Measurements from ENCODE around the gene IMMP1L.

IMMP1L gene

DNA sequence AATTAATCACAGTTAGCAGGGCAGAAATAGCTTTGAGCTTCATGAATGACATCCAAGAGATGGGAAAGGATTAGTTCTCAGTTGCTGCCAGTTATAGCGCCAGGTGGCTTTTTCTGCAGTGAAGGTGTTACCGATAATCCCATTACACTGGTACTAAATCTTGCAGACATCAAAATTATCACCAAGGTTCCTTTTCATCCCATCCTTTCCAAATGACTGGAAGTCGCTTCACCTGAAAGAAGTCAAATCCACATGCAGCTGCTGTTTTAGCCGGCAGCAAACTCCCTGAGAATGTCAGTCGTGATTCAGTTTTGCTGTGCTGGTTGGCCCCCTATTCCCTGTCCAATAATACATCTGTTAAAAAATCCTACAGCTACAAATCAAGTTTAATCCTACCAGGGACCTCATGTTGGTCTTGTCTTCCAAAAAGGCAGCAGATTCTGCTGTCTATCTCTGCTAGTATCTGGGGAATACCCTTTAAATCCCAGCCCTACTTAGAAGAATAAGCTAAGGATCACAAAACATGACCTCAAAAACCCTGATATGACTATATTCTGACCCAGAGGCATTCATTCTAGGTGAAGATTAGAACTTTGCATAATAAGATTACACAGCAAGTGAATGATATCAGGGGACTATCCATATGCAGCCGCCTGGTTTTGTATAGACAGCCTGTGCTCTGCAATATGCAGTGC is 31.7 kb downstream of the IMMP1L start:
- Histone ChIP-seq H3K4me1 (ENCODE audit: control insufficient read depth, insufficient read depth, low read length) (no peaks in the 10 kb centered on the region), H3K4me3 (ENCODE audit: low read length in 2 of 2) (no peak overlapping the region), H3K36me3 (ENCODE audit: control insufficient read depth in 2 of 2, insufficient read depth in 2 of 2, low read length in 2 of 2) (no peaks in the 10 kb centered on the region), H3K27ac (ENCODE audit: low read length) (no peak overlapping the region), H3K9ac (ENCODE audit: low read length in 2 of 2) (no peak overlapping the region), H3K9me3 (ENCODE audit: control insufficient read depth in 2 of 2, low read length in 2 of 2) (no peaks in the 10 kb centered on the region), H3K27me3 (ENCODE audit: control insufficient read depth in 1 of 2, insufficient read depth in 2 of 2, low read length in 2 of 2) (no peaks in the 10 kb centered on the region)

DNA sequence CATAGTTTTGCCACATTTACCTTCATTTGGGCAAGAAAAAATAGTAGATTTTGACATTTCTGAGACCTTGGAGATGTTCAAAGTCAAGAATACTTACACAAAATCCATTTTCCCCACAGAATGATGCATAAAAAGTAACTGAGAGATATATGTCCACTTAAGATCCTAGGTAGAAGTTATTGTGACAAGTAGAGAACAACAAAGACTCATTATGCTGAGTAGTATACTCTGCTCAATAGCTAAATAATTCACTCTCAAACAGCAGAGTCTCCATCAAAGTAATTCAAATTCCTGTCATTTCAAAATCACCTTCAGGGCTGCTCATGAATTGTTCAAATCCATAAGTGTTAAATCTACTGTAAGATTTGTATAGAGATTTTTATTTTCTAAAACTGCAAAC is 35.3 kb downstream of the IMMP1L start:
- no peaks in the 10 kb centered on the region for H3K9me3 ChIP-seq (ENCODE audit: control insufficient read depth in 2 of 2, low read length in 2 of 2)
- no peaks in the 10 kb centered on the region for H3K4me1 ChIP-seq (ENCODE audit: control insufficient read depth, insufficient read depth, low read length)
- H3K27me3 ChIP-seq (ENCODE audit: control insufficient read depth in 1 of 2, insufficient read depth in 2 of 2, low read length in 2 of 2) = no peaks in the 10 kb centered on the region
- no peak overlapping the region for H3K4me3 ChIP-seq (ENCODE audit: low read length in 2 of 2)
- H3K27ac ChIP-seq (ENCODE audit: low read length) = no peak overlapping the region
- H3K9ac ChIP-seq (ENCODE audit: low read length in 2 of 2) = no peak overlapping the region
- peaks cover 0 to 5% of the 10 kb centered on the region in 2 donors for H3K36me3 ChIP-seq (ENCODE audit: control insufficient read depth in 2 of 2, insufficient read depth in 2 of 2, low read length in 2 of 2)

DNA sequence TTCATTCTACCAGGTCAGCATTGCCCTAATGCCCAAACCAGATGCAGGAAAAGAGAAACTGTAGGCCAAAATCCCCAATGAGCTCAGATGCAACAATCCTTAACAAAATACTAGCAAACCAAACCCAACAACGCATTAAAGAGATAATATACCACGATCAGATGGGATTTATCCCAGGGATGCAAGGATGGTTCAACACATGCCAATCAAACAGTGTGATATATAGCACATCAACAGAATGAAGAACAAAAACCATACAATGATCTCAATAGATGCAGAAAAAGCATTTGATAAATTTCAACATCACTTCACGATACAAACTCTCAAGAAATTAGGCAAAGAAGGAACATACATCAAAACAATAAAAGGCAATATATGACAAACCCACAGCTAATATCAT is 45.0 kb downstream of the IMMP1L start:
- no peaks in the 10 kb centered on the region for H3K36me3 ChIP-seq (ENCODE audit: control insufficient read depth in 2 of 2, insufficient read depth in 2 of 2, low read length in 2 of 2)
- H3K27ac ChIP-seq (ENCODE audit: low read length) = no peak overlapping the region
- no peaks in the 10 kb centered on the region for H3K9me3 ChIP-seq (ENCODE audit: control insufficient read depth in 2 of 2, low read length in 2 of 2)
- no peak overlapping the region for H3K9ac ChIP-seq (ENCODE audit: low read length in 2 of 2)
- H3K4me1 ChIP-seq (ENCODE audit: control insufficient read depth, insufficient read depth, low read length) = no peaks in the 10 kb centered on the region
- no peak overlapping the region for H3K4me3 ChIP-seq (ENCODE audit: low read length in 2 of 2)
- H3K27me3 ChIP-seq (ENCODE audit: control insufficient read depth in 1 of 2, insufficient read depth in 2 of 2, low read length in 2 of 2) = no peaks in the 10 kb centered on the region

DNA sequence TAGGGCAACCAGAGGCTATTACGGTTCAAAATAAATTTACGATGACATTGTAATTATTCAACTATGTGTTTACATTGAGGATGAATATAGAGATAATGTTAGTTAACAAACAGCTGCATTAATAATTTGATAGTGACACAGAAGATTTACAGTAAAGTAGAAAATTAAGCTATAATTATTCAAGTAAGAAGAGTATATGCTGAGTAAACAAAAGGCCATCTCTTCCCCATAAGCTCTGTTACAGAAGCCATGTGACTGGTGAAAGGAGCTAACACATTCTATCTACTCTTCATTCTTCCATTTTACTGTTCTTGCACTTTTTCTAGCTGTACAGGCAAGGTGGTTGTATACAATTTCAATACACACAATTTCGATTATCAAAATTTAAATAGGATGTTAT is 54.2 kb downstream of the IMMP1L start:
- no peak overlapping the region for H3K9ac ChIP-seq (ENCODE audit: low read length in 2 of 2)
- H3K4me3 ChIP-seq (ENCODE audit: low read length in 2 of 2) = no peak overlapping the region
- H3K36me3 ChIP-seq (ENCODE audit: control insufficient read depth in 2 of 2, insufficient read depth in 2 of 2, low read length in 2 of 2) = no peaks in the 10 kb centered on the region
- H3K27me3 ChIP-seq (ENCODE audit: control insufficient read depth in 1 of 2, insufficient read depth in 2 of 2, low read length in 2 of 2) = no peaks in the 10 kb centered on the region
- H3K4me1 ChIP-seq (ENCODE audit: control insufficient read depth, insufficient read depth, low read length) = no peaks in the 10 kb centered on the region
- no peak overlapping the region for H3K27ac ChIP-seq (ENCODE audit: low read length)
- H3K9me3 ChIP-seq (ENCODE audit: control insufficient read depth in 2 of 2, low read length in 2 of 2) = no peaks in the 10 kb centered on the region

DNA sequence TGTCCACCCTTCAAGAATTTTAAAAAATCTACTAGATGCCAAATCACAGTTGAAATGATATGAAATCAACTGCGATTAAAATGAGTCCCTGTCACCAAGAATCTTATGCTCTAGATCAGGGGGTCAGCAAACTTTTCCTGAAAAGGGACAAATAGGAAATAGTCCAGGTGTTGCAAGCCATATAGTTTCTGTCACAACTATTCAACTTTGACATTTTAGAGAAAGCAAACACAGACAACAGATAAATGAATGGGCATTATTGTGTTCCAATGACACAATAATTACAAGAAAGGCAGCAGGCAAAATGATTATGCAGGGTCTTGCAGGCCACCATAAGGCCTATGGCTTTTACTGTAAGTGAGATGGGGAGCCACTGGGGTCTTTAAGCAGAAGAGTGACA is 58.6 kb downstream of the IMMP1L start:
- Histone ChIP-seq H3K27ac (ENCODE audit: low read length) (no peak overlapping the region), H3K9ac (ENCODE audit: low read length in 2 of 2) (no peak overlapping the region), H3K27me3 (ENCODE audit: control insufficient read depth in 1 of 2, insufficient read depth in 2 of 2, low read length in 2 of 2) (no peaks in the 10 kb centered on the region), H3K4me3 (ENCODE audit: low read length in 2 of 2) (no peak overlapping the region), H3K36me3 (ENCODE audit: control insufficient read depth in 2 of 2, insufficient read depth in 2 of 2, low read length in 2 of 2) (no peaks in the 10 kb centered on the region), H3K4me1 (ENCODE audit: control insufficient read depth, insufficient read depth, low read length) (no peaks in the 10 kb centered on the region), H3K9me3 (ENCODE audit: control insufficient read depth in 2 of 2, low read length in 2 of 2) (no peaks in the 10 kb centered on the region)

DNA sequence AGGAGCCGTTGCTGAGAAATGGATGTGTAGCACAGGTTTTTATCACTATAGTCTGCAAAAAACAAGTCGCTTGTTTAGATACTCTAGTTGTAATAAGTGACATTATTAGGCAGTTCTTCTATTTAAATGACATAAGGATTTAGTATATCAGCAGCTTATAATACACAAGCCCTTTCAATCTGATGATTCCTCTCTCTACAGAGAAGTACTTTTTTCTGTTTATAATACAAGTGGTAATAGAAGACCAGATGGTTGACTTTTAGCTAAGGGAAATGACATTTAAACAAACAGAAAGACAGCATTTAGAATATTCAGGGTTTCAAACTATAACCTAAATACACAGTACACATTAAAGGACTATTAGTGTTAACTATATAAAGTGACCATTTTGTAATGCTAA is 60.4 kb downstream of the IMMP1L start:
- Histone ChIP-seq H3K9me3 (ENCODE audit: control insufficient read depth in 2 of 2, low read length in 2 of 2) (no peaks in the 10 kb centered on the region), H3K27me3 (ENCODE audit: control insufficient read depth in 1 of 2, insufficient read depth in 2 of 2, low read length in 2 of 2) (no peaks in the 10 kb centered on the region), H3K27ac (ENCODE audit: low read length) (no peak overlapping the region)

DNA sequence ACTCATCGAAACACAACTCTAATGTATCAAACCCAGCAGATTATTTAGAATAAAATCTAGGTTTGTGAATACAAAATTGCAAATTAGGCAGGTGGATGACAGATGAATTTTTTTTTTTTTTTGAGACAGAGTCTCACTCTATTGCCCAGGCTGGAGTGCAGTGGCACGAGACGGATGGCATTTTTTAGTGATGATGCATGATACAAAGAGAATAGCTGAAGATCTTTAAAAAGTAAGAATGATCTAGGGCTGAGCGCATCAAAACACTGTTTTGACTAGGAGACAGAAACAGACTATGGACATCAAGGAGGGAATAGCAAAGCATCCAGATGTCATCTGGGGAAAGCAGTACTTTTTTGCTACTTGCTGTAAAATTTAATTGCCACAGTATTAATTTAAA is 63.8 kb downstream of the IMMP1L start:
- Histone ChIP-seq H3K9me3 (ENCODE audit: control insufficient read depth in 2 of 2, low read length in 2 of 2) (no peaks in the 10 kb centered on the region), H3K4me1 (ENCODE audit: control insufficient read depth, insufficient read depth, low read length) (no peaks in the 10 kb centered on the region), H3K9ac (ENCODE audit: low read length in 2 of 2) (no peak overlapping the region)

More for the DNA sequence above, 60.4 kb downstream of the IMMP1L start:
- H3K9ac ChIP-seq (ENCODE audit: low read length in 2 of 2) = no peak overlapping the region
- no peaks in the 10 kb centered on the region for H3K4me1 ChIP-seq (ENCODE audit: control insufficient read depth, insufficient read depth, low read length)
- H3K36me3 ChIP-seq (ENCODE audit: control insufficient read depth in 2 of 2, insufficient read depth in 2 of 2, low read length in 2 of 2) = no peaks in the 10 kb centered on the region
- H3K4me3 ChIP-seq (ENCODE audit: low read length in 2 of 2) = no peak overlapping the region

DNA sequence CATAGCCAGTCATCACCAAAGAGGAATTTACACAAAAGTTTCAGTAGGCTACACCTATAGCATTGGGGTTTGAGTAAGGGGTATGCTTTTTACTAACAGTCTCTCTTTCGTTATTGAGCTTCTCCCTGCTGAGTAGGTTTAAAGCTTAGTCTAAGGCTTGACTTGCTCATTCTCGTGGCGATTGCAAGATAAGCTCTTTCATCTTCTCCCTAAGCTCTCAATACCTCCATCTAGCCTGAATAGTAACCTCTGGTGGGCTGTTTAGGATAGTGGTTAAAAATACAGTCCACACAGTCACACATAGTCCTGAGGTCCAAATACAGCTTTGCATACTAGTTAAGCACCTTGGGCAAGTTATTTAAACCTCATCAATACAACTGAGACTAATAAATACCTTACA is 65.6 kb downstream of the IMMP1L start:
- Histone ChIP-seq H3K4me3 (ENCODE audit: low read length in 2 of 2) (no peak overlapping the region), H3K4me1 (ENCODE audit: control insufficient read depth, insufficient read depth, low read length) (no peaks in the 10 kb centered on the region), H3K9me3 (ENCODE audit: control insufficient read depth in 2 of 2, low read length in 2 of 2) (no peaks in the 10 kb centered on the region), H3K9ac (ENCODE audit: low read length in 2 of 2) (no peak overlapping the region), H3K27me3 (ENCODE audit: control insufficient read depth in 1 of 2, insufficient read depth in 2 of 2, low read length in 2 of 2) (no peaks in the 10 kb centered on the region), H3K36me3 (ENCODE audit: control insufficient read depth in 2 of 2, insufficient read depth in 2 of 2, low read length in 2 of 2) (no peaks in the 10 kb centered on the region), H3K27ac (ENCODE audit: low read length) (no peak overlapping the region)

More for the DNA sequence above, 63.8 kb downstream of the IMMP1L start:
- no peak overlapping the region for H3K4me3 ChIP-seq (ENCODE audit: low read length in 2 of 2)
- H3K27ac ChIP-seq (ENCODE audit: low read length) = no peak overlapping the region
- H3K36me3 ChIP-seq (ENCODE audit: control insufficient read depth in 2 of 2, insufficient read depth in 2 of 2, low read length in 2 of 2) = no peaks in the 10 kb centered on the region
- no peaks in the 10 kb centered on the region for H3K27me3 ChIP-seq (ENCODE audit: control insufficient read depth in 1 of 2, insufficient read depth in 2 of 2, low read length in 2 of 2)

DNA sequence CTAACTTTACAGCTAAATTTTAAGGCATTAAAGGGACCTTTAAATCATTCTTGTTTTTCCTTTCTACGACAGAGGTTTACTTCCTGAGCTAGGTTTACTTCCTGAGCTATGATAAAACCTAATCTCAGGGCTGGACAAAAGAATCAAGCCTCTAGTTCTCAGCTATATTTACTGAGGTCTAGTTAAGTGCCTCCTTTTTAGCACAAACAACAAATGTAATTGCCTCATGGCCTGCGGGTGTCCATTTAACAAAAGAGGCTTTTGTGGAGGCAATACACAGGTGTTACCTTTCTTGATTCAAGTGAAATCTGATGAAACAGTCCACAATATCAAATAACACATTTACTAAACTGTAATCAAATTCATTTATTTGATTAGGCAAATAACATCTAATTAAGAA is 67.3 kb downstream of the IMMP1L start:
- Histone ChIP-seq H3K36me3 (ENCODE audit: control insufficient read depth in 2 of 2, insufficient read depth in 2 of 2, low read length in 2 of 2) (no peaks in the 10 kb centered on the region), H3K4me1 (ENCODE audit: control insufficient read depth, insufficient read depth, low read length) (no peaks in the 10 kb centered on the region), H3K27ac (ENCODE audit: low read length) (no peak overlapping the region), H3K9me3 (ENCODE audit: control insufficient read depth in 2 of 2, low read length in 2 of 2) (no peaks in the 10 kb centered on the region), H3K27me3 (ENCODE audit: control insufficient read depth in 1 of 2, insufficient read depth in 2 of 2, low read length in 2 of 2) (no peaks in the 10 kb centered on the region), H3K4me3 (ENCODE audit: low read length in 2 of 2) (no peak overlapping the region), H3K9ac (ENCODE audit: low read length in 2 of 2) (no peak overlapping the region)

DNA sequence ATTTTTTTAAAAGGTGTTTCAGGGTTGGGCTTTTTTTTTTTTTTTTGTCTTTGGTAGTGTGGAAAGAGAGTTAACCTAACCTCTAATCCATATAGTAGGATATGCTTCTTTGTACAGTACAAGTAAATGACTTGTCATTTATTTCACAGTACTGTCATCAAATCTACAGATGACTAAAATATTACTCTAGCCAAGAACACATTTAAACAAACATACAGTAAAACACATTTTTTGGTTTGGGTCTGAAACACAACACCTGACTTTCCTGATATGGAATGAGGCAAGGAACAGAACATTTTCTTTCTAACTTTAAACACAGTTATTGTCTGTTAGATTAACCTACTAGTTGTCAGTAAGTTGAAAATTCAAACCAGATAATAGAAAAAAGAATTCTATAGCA is 68.1 kb downstream of the IMMP1L start:
- Histone ChIP-seq H3K36me3 (ENCODE audit: control insufficient read depth in 2 of 2, insufficient read depth in 2 of 2, low read length in 2 of 2) (no peaks in the 10 kb centered on the region), H3K4me3 (ENCODE audit: low read length in 2 of 2) (no peak overlapping the region), H3K4me1 (ENCODE audit: control insufficient read depth, insufficient read depth, low read length) (no peaks in the 10 kb centered on the region), H3K27ac (ENCODE audit: low read length) (no peak overlapping the region), H3K9ac (ENCODE audit: low read length in 2 of 2) (no peak overlapping the region), H3K27me3 (ENCODE audit: control insufficient read depth in 1 of 2, insufficient read depth in 2 of 2, low read length in 2 of 2) (no peaks in the 10 kb centered on the region), H3K9me3 (ENCODE audit: control insufficient read depth in 2 of 2, low read length in 2 of 2) (no peaks in the 10 kb centered on the region)

DNA sequence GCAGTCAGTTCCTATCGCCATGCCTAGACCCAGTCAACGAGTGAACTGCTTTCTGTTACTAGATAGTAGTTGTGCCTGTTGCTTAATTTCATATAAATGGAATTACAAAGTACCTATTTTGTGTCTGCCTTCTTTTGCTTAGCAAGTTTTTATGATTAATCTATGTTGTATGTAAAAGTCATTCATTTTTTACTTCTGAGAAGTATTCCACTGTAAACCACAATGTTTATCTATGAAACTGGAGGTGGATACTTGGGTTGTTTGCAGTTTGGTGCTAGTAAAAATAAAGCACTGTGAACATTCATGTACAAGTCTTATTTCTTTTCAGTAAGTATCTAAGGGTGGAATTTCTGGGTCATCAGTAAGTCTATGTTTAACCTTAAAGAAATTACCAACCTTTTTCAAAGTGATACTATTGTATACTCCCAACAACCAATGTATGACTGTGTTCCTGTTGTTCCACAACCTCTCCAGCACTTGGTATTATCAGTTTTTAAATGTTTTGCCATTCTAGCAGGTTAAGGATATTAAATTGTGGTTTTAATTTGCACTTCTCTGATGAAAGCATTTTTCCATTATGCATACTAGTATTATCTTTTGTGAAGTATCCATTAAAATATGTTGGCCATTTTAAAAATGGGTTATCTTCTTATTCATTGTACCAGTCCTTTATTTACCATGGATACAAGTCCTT is 71.5 kb downstream of the IMMP1L start:
- Histone ChIP-seq H3K27me3 (ENCODE audit: control insufficient read depth in 1 of 2, insufficient read depth in 2 of 2, low read length in 2 of 2) (no peaks in the 10 kb centered on the region), H3K9ac (ENCODE audit: low read length in 2 of 2) (no peak overlapping the region), H3K4me1 (ENCODE audit: control insufficient read depth, insufficient read depth, low read length) (no peaks in the 10 kb centered on the region), H3K27ac (ENCODE audit: low read length) (no peak overlapping the region), H3K36me3 (ENCODE audit: control insufficient read depth in 2 of 2, insufficient read depth in 2 of 2, low read length in 2 of 2) (no peaks in the 10 kb centered on the region), H3K9me3 (ENCODE audit: control insufficient read depth in 2 of 2, low read length in 2 of 2) (no peaks in the 10 kb centered on the region), H3K4me3 (ENCODE audit: low read length in 2 of 2) (no peak overlapping the region)

All from stomach smooth muscle (tissue), 2 donors.